K562 (cell line): ENCODE results near the gene EFNA2. TPM values are rescaled to one million over a fixed set of nuclear protein-coding genes. Genes with fewer than 3 reads are reported as not detected.

Experiments
- E2F8 ChIP-seq: fragments of 450-650 bp; IDR thresholded peaks from 2 replicates; pipeline ENCODE4 v1.7.1; 2018; ENCODE audit warnings: mild to moderate bottlenecking, low read depth; ENCODE audit not compliant: partially characterized antibody
- HDAC1 ChIP-seq, 2 experiments: fragments of 450-650 bp; IDR thresholded peaks; 2 replicates each; pipeline ENCODE4 v1.6.1; 2016 to 2017; ENCODE audit warnings: inconsistent platforms in 1 of 2, mild to moderate bottlenecking in 1 of 2, moderate library complexity in 1 of 2
- PML ChIP-seq: IDR thresholded peaks from 2 replicates; pipeline ENCODE4 v1.6.1; 2012; ENCODE audit warnings: low read length, inconsistent platforms
- POLR2AphosphoS5 ChIP-seq: IDR thresholded peaks from 2 replicates; pipeline ENCODE4 v1.6.1; 2011; ENCODE audit warnings: mild to moderate bottlenecking, low read depth, low read length, moderate library complexity; ENCODE audit not compliant: control insufficient read depth, insufficient read depth
- TCF3 ChIP-seq: sonication (generic); formaldehyde crosslinking; IDR thresholded peaks from 2 replicates; pipeline ENCODE4 v1.4.0; 2020; ENCODE audit warnings: mild to moderate bottlenecking, missing genetic modification reagents
- ZHX1 ChIP-seq: fragments of 150-350 bp; conservative IDR thresholded peaks from 2 replicates; pipeline ENCODE4 v1.6.1; 2014; ENCODE audit warnings: low read length
- ZKSCAN3 ChIP-seq: fragments of 250-450 bp; sonication (Bioruptor Pico); IDR thresholded peaks from 2 replicates; pipeline ENCODE4 v1.4.0; 2020
- ZNF12 ChIP-seq: sonication (generic); formaldehyde crosslinking; IDR thresholded peaks from 2 replicates; pipeline ENCODE4 v1.4.0; 2020; ENCODE audit warnings: mild to moderate bottlenecking, missing genetic modification reagents
- ZNF347 ChIP-seq: fragments of 450-650 bp; formaldehyde crosslinking; IDR thresholded peaks from 2 replicates; pipeline ENCODE4 v1.4.0; 2020; ENCODE audit warnings: low read depth, mild to moderate bottlenecking, moderate library complexity
- polyA plus RNA-seq, 8 experiments: library from polyadenylated mRNA; depleted of rRNA in 4 of 8; stranded (reverse) in 5 of 8; unstranded in 3 of 8; fragments of >200 nt; fragmentation: Nextera tagmentation in 2 of 8; fragmentation: Illumina TruSeq in 1 of 8; extraction: Ambion mirVana in 2 of 8; extraction: Trizol in 1 of 8; gene quantifications; 2 replicates each; pipeline versions ENCODE4 v1.2.1 to v1.2.3, GENCODE V29; 2011 to 2014; ENCODE audit warnings: inconsistent platforms in 1 of 8, missing spikeins in 1 of 8
- total RNA-seq, 7 experiments: library from RNA; depleted of rRNA in 6 of 7; stranded (reverse); fragments of >200 nt in 6 of 7; fragmentation: Illumina TruSeq in 2 of 7; extraction: Trizol in 2 of 7; gene quantifications; 2 replicates each; pipeline versions ENCODE4 v1.2.1 to v1.2.3, GENCODE V29; 2011 to 2021; ENCODE audit warnings: low replicate concordance in 1 of 7
- TF ChIP-seq, protein P1 (sequence below): sonication (generic); formaldehyde crosslinking; IDR thresholded peaks from 2 replicates; pipeline ENCODE4 v1.8.0; 2022; ENCODE audit warnings: mild to moderate bottlenecking, missing genetic modification reagents
- TF ChIP-seq, protein P2 (sequence below): fragments of 250-450 bp; sonication (Bioruptor Pico); IDR thresholded peaks from 2 replicates; pipeline ENCODE4 v1.8.0; 2021; ENCODE audit warnings: moderate library complexity, mild to moderate bottlenecking, inconsistent platforms
- TF ChIP-seq, protein P3 (sequence below), 2 experiments: fragments of 200-800 bp in 1 of 2; sonication (Bioruptor generic) in 1 of 2; sonication (generic) in 1 of 2; formaldehyde crosslinking in 1 of 2; IDR thresholded peaks in 1 of 2; conservative IDR thresholded peaks in 1 of 2; 2 replicates each; pipeline versions ENCODE4 v1.5.0 to v1.6.1; 2016 to 2020; ENCODE audit warnings: missing compliant biosample characterization in 1 of 2, missing genetic modification characterization in 1 of 2, missing genetic modification reagents in 1 of 2

EFNA2 gene
- total and polyA plus RNA-seq, 9 of the 15 experiments (the other 6 are each of a cell fraction or from before 2014, with no cell fraction given) = 0.11 to 0.44 (median 0.15) TPM; not detected in 6

GRCh38 chr19:1269478-1270212 lies 16.0 kb upstream of the EFNA2 start (continued):
- TF ChIP-seq ZHX1 (peak; percentile 86; the same call in 1 of the 2 replicates), HDAC1 (IDR thresholded peaks at IDR 0.05) (peak in 1 of 2 experiments; percentile 64; a peak in 2 of 4 replicates), TCF3 (CRISPR knock-in tag) (no peak), ZNF347 (CRISPR knock-in tag) (no peak), ZNF12 (CRISPR knock-in tag) (no peak), E2F8 (peak; percentile 22), PML (peak; percentile 19; the same call in 1 of the 2 replicates), POLR2AphosphoS5 (peak; percentile 66), ZKSCAN3 (CRISPR knock-in tag) (no peak)
- TF ChIP-seq, protein P1, sequence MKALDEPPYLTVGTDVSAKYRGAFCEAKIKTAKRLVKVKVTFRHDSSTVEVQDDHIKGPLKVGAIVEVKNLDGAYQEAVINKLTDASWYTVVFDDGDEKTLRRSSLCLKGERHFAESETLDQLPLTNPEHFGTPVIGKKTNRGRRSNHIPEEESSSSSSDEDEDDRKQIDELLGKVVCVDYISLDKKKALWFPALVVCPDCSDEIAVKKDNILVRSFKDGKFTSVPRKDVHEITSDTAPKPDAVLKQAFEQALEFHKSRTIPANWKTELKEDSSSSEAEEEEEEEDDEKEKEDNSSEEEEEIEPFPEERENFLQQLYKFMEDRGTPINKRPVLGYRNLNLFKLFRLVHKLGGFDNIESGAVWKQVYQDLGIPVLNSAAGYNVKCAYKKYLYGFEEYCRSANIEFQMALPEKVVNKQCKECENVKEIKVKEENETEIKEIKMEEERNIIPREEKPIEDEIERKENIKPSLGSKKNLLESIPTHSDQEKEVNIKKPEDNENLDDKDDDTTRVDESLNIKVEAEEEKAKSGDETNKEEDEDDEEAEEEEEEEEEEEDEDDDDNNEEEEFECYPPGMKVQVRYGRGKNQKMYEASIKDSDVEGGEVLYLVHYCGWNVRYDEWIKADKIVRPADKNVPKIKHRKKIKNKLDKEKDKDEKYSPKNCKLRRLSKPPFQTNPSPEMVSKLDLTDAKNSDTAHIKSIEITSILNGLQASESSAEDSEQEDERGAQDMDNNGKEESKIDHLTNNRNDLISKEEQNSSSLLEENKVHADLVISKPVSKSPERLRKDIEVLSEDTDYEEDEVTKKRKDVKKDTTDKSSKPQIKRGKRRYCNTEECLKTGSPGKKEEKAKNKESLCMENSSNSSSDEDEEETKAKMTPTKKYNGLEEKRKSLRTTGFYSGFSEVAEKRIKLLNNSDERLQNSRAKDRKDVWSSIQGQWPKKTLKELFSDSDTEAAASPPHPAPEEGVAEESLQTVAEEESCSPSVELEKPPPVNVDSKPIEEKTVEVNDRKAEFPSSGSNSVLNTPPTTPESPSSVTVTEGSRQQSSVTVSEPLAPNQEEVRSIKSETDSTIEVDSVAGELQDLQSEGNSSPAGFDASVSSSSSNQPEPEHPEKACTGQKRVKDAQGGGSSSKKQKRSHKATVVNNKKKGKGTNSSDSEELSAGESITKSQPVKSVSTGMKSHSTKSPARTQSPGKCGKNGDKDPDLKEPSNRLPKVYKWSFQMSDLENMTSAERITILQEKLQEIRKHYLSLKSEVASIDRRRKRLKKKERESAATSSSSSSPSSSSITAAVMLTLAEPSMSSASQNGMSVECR (CRISPR knock-in tag) = peak; percentile 91
- TF ChIP-seq, protein P2, sequence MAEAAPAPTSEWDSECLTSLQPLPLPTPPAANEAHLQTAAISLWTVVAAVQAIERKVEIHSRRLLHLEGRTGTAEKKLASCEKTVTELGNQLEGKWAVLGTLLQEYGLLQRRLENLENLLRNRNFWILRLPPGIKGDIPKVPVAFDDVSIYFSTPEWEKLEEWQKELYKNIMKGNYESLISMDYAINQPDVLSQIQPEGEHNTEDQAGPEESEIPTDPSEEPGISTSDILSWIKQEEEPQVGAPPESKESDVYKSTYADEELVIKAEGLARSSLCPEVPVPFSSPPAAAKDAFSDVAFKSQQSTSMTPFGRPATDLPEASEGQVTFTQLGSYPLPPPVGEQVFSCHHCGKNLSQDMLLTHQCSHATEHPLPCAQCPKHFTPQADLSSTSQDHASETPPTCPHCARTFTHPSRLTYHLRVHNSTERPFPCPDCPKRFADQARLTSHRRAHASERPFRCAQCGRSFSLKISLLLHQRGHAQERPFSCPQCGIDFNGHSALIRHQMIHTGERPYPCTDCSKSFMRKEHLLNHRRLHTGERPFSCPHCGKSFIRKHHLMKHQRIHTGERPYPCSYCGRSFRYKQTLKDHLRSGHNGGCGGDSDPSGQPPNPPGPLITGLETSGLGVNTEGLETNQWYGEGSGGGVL (CRISPR knock-in tag) = no peak
- TF ChIP-seq, protein P3, sequence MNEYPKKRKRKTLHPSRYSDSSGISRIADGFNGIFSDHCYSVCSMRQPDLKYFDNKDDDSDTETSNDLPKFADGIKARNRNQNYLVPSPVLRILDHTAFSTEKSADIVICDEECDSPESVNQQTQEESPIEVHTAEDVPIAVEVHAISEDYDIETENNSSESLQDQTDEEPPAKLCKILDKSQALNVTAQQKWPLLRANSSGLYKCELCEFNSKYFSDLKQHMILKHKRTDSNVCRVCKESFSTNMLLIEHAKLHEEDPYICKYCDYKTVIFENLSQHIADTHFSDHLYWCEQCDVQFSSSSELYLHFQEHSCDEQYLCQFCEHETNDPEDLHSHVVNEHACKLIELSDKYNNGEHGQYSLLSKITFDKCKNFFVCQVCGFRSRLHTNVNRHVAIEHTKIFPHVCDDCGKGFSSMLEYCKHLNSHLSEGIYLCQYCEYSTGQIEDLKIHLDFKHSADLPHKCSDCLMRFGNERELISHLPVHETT (CRISPR knock-in tag; conservative IDR thresholded peaks at IDR 0.05 in 1 of 2, IDR thresholded peaks at IDR 0.05 in 1 of 2) = peak in 1 of 2 experiments; percentile 97; a peak in 2 of 4 replicates
